GM21423 (cell line): ENCODE results near the gene IFT52.
"Not testable (repeated sequence)": the region's sequence is repeated elsewhere in the genome, so short reads cannot be mapped to it uniquely, and the experiment has no call there.

ENCODE experiments used
- ATAC-seq: cut with Tn5 transposase; IDR thresholded peaks from one replicate; pipeline ENCODE4 v1.9.1; 2021; ENCODE audit warnings: mild to moderate bottlenecking, moderate library complexity; ENCODE audit not compliant: unreplicated experiment

The IFT52 gene

DNA sequence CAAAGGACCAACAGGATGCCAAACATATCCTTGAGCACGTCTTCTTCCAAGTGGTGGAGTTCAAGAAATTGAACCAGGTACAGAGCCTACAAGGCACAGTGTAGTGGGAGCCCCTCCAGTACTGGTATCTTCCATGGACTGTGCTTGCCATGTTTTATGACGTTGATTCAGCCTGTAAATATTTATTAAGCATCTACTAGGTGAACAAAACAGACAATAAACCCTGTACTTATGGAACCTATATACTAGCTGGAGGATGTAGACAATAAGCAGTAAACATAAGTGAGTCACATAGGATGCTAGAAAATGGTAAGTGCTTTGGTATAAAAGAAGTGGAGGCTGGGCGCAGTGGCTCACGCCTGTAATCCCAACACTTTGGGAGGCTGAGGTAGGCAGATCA, 51.8 kb downstream of the IFT52 start:
- ATAC-seq = no peak

DNA sequence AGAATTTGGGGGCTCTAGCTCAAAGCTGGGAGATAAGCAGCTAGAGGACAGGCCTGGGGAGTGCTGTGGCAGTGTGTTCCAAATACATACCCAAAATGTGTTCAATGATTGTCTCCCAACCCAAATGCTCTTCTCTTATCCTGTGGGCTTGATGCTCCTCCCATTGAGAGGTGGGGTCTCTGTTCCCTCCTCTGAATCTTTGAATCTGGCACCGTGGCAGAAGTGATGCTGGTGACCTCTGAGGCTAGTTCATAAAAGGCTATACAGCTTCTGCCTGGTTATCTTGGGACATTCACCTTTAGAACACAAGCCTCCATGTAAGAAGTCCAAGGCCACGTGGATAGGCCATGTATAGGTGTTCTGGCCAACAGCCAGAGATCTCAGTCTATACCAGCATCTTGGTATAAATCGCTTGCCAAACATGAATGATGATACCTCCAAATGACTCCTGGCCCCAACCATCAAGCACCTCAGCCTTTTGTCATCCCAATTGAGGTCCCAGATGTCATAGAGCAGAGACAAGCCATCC, 60.3 kb downstream of the IFT52 start:
- no peak for ATAC-seq

DNA sequence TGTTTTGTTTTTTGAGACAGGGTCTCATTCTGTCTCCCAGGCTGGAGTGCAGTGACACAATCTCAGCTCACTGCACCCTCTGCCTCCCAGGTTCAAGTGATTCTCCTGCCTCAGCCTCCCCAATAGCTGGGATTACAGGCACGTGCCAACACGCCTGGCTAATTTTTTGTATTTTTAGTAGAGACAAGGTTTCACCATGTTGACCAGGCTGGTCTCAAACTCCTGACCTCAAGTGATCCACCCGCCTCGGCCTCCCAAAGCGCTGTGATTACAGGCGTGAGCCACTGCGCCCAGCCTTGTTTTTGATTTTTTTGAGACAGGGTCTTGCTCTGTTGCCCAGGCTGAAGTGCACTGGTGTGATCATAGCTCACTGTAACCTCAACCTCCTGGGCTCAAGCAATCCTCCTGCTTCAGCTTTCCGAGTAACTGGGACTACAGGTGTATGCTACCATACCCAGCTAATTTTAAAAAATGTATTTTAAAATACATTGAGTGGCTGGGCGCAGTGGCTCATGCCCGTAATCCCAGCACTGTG, 61.0 kb downstream of the IFT52 start:
- not testable (repeated sequence) for ATAC-seq

DNA sequence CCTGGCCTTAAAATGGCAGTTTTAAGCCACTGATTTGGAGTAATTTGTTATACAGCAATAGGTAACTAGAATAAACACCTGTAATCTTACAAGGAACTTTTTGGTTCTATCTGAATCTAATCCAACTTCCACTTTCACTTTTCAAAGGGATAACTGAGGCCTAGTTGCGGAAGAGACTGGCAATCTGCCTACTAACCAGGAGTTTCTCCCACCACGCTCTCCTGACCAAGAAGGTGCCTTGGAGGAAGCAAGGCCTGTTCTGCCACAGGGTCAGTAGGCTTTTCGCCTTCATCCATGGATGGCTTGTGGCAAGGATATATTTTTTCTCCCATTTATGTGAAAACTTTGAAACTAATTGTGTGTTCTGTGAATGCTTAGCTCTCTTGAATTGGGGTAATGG, 63.2 kb downstream of the IFT52 start:
- ATAC-seq = no peak

DNA sequence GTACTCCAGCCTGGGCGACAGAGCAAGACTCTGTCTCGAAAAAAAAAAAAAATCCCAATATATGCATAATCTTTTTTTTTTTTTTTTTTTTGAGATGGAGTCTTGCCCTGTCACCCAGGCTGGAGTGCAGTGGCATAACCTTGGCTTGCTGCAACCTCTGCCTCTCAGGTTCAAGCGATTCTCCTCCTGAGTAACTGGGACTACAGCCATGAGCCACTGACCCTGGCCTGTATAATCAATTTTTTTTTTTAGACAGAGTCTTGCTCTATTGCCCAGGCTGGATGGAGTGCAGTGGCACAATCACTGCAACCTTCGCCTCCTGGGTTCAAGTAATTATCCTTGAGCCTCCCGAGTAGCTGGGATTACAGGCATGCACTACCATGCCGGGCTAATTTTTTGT, 64.4 kb downstream of the IFT52 start:
- ATAC-seq = not testable (repeated sequence)

DNA sequence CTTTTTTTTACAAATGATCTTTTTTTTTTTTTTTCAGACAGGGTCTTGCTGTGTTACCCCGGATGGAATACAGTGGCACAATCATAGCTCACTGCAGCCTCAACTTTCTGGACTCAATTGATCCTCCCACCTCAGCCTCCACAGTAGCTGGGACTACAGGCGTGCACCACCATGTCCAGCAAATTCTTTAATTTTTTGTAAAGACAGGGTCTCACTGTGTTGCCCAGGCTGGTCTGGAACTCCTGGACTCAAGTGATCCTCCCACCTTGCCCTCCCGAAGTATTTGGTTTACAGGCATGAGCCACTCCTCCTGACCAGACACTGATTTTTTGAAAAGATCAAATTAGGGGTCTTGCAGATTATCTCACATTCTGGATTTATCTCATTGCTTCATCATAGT, 65.2 kb downstream of the IFT52 start:
- ATAC-seq = no peak

DNA sequence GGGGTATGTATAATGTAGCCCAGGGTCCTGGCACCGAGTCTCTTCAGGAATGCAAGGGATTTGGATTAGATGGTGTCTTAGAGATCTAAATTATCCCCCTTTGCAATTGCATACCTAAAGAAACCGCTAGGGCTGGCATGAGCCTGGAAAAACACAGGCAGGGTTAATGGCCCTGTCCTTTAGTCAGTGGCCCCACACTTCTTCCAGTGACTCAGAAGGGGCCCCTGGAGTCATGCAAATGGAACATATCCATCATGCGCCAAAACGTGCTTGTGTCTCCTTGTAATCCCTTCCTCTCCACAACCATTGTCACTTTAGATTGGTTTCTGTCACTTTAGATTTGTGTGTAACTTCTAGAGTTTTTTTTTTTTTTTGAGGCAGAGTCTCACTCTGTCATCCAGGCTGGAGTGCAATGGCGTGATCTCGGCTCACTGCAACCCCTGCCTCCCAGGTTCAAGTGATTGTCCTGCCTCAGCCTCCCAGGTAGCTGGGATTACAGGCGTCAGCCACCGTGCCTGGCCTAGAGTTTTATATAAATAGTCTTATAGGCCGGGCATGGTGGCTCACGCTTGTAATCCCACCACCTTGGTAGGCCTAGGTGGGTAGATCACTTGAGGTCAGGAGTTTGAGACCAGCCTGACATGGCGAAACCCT, 67.5 kb downstream of the IFT52 start:
- ATAC-seq = no peak

DNA sequence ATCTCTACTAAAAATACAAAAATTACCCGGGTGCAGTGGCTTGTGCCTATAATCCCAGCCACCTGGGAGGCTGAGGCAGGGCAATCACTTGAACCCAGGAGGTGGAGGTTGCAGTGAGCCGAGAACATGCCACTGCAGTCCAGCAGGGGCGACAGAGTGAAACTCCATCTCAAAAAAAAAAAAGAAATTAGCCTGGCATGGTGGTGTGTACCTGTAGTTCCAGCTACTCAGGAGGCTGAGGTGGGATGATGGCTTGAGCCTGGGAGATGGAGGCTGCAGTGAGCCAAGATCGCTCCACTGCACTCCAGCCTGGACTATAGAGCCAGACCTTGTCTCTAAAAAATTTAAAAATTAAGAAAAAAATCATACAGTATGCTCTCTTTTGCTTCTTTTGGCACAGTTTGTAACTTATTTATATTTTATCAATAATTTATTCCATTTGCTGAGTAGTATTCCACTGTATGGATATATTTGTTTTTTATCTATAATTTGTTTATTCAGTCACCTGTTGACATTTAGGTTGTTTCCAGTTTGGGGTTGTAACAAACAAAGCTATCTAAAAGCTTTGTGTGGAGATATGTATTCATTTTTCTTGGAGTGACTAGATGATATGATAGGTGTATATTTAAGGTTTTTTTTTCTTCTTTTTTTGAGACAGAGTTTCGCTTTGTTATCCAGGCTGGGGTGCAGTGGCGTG, 68.1 kb downstream of the IFT52 start:
- ATAC-seq = no peak

DNA sequence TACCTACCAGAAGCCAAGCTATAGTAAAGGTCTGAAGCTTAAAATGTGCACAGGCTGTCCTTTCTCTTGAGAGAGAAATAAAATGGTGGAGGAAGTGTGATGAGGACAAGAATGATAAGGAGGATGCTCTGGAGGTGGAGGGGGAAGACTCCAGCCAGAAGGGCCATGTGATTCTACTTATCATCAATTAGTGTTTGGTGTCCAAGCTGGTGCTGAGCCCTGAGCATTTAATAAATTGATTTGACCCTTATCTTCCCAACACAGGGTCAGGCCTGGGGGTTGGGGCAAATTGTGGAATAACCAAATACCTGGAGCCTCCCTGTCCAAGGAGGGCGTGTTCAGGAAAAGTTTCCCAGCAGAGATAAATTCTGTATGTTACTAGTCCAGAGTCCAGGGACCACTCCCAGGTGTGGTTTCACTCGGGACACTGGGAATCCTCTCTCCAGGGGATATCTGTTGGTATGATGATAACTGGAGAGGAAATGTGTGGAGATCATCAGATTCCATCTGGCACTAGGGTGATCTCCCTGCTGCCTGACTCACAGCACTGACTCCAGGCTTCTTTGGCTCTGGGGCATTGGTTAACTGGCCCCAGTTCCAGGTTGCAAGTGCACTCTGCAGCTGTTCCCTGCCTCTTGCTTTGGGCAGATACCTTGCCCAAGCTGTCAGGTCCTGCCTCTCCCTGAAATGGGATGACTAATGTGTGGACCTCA, 72.4 kb downstream of the IFT52 start:
- no peak for ATAC-seq

DNA sequence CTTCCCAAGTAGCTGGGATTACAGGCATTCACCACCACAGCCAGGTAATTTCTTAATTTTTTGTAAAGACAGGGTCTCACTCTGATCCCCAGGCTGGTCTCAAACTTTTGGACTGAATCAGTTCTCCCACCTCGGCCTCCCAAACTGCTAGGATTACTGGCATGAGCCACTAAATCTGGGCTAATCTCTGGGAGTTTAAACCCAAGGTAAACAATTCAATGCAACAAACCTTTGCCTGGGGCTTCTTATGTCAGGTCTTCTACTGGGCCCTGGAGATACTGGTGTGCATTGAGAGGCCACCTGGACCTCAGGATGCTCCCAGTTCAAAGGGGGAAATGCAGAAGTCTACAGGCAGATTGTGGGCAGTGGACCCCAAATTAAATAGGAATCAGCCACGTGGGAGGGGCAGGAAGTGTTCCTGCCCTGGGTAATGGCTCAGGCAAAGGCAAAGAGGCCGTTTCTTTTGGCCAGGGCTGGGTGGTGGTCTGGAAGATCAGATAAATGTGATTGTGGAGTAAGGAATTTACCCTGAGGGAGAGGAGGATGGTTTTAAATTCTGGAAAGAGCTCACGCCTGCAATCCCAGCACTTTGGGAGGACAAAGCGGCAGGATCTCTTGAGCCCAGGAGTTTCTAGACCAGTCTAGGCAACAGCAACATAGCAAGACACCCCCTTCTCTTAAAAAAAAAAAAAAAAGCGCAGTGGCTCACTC, 74.9 kb downstream of the IFT52 start:
- no peak for ATAC-seq

DNA sequence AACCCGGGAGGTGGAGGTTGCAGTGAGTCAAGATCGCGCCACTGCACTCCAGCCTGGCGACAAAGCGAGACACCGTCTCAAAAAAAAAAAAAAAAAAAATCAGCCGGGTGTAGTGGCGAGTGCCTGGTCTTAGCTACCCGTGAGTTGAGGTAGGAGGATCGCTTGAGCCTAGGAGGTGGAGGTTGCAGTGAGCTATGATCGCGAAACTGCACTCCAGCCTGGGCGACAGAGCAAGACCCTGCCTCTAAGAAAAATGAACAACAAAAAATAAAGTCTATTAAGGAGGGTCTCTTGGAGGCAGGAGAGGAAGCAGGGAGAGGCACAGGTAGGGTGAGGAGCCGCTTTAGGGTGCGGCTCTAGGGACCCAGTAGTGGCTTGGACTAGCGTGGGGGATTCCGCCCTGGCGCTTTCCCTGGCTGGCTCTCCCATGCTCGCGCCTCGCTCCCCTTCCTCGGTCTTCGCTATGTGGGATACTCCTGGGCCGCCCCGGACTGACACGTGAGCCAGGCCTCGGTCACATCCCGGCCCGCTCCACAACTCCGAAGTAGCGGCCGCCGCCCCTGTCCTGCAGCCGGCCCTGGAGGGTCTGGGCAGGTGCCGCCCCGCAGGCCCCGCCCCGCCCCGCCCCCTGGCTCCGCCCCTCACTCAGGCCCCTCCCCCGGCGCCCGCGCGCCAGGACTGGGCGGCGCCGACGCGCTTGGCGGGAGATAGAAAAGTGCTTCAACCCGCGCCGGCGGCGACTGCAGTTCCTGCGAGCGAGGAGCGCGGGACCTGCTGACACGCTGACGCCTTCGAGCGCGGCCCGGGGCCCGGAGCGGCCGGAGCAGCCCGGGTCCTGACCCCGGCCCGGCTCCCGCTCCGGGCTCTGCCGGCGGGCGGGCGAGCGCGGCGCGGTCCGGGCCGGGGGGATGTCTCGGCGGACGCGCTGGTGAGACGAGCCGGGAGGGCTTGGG, 75.9 kb downstream of the IFT52 start, which contains the start of gene MYBL2:
Gene MYBL2, plus strand, starts transcription at position 739 of the 953 bp plus-strand sequence. Its CDS starts 170 bp downstream, at position 909.
- ATAC-seq = peak; percentile 70

DNA sequence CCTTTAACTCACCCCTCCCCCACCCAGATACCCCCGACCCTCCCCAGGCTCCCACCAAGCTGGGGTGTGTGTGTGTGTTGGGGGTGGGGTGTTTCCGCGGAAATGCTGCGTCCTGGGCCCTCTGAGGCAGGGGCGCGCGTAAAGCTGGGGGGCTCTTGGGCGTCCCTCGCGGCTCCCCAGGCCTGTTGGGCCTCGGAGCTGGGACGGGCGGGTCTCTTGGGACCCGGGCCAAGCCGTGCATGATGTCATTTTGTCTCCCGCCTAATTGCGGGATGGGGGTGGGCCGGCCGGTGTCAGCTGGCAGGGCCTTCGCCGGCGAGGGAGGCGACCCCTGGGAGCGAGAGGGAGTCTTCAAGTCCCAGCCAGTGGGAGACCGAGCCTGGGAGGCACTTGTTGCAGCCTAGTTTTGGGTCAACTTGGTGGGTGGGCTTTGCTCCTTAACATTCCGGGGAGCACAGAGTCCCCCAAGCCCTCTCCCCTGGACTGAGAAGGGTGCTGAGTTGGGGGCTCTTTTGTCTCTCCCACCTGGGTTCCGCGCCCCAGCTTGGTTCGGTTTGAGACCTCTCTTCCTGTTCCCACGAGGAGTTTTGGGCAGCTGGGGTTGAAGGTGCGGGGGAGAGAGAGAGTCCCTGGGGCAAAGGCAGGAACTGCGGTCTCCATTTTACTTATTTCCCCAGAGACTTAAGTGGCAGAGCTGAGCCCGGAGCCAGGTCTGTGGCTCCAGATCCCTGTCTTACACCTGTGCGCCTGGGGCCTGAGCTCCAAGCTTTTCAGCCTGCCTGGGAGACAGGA, 76.8 kb downstream of the IFT52 start:
- ATAC-seq = peak; percentile 33

DNA sequence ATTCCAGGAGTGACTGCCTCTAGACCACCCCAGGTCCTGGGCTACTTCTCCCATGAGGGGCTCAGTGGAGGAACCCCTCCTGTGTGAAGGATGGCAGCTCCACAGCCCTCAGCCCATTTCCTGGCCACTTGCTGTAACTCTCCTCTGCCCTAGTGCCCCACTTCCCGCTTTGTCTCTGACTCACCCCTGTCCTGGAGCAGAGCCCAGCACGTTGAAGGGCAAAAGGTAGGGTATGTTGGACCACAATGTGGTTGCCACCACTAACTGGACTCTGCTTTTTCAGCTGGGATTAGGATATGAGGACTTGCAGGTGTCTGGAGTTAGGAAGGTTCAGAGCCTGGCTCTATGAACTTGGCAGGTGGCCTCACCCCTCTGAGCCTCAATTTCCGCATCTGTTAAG, 78.6 kb downstream of the IFT52 start:
- no peak for ATAC-seq

DNA sequence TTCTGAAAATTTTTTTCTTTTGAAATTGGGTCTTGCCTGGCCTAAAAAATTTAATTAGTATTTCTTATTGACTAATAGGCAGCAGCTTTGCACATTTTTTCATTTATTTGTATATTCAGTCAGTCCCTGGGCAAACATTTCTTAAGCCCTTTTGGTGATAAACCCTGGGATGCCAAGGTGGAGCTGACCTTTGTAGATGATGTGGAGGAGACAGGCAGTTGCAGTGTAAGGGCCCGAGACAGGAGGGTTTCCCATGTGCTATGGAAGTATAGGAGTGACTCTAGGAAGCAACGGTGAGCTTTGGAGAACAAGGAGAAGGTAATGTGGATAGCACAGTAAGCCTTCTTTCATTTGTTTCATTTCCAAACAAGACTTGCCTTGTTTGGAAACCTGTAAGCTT, 79.7 kb downstream of the IFT52 start:
- no peak for ATAC-seq

DNA sequence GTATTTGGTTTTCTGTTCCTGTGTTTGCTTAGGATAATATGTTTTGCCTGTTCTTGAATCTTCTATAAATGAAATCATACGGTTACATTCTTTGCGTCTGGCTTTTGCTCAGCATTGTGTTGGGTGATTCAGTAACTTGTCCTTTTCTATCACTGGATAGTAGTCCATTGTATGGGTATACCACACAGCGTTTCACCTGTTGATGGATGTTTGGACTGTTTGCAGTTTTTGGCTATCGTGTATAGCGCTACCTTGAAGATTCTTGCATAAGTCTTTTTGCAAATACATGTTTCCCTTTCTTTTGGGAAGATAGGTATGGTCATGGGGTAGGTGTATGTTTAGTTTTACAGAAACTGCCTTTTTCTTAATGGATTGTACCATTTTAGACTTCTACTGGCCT, 85.6 kb downstream of the IFT52 start:
- ATAC-seq = no peak

DNA sequence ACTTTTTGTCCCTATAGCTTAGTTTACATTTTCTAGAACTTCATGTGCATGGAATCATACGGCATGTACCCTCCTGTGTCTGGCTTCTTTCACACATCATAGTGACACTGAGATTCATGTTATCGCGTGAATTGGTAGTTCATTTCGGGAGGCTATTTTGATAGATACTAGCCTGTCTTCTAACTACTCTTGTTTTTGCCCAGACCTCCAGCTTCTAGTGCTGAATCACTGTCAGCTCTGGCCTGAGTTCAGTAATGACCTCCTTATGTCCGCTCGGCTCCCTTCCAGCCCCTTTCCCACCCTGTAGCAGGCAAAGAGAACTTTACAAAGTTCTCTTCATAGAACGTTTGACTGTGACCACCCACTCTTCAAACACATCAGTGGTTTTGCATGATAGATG, 90.2 kb downstream of the IFT52 start:
- no peak for ATAC-seq

DNA sequence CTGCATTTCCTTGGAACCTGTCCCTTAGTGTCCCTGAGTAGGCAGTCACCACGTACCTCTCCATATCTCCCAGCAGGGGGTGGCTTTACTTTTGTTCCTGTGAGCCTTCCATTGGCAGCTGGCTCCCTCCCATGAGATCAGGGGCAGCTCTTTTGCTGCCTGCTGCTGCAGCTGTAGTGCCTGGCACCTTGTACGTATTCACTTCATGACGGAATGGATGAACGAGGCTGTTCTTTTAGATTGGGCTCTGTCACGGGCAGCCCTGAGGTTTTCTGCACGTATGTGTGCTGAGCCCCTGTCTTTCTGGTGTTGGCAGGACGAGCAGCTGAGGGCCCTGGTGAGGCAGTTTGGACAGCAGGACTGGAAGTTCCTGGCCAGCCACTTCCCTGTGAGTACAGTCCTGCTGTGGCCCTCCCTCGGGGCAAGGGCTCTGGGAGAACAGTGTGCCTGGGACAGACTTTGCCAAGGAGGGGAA, 90.8 kb downstream of the IFT52 start:
- peak; percentile 12 for ATAC-seq

DNA sequence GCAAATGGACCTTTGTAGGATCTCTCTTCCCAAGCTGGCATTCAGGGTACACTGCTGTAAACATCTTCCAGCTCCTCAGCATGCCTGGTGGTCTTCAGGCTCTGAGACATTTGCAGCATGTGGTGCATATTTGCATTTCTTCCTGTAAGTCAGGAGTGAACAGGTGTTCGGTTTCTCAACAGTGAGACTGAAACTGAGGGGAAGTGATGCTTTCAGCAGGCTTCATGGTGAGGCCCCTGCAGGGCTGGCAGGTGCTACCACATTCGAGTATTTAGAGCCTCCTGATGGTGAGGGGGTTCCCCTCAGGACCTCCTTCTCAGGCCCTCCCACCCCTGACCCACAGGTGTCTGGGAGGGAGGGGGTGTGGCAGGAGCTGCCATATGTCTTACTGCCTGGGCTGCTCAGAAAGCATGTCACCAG, 91.3 kb downstream of the IFT52 start:
- ATAC-seq = peak; percentile 94

DNA sequence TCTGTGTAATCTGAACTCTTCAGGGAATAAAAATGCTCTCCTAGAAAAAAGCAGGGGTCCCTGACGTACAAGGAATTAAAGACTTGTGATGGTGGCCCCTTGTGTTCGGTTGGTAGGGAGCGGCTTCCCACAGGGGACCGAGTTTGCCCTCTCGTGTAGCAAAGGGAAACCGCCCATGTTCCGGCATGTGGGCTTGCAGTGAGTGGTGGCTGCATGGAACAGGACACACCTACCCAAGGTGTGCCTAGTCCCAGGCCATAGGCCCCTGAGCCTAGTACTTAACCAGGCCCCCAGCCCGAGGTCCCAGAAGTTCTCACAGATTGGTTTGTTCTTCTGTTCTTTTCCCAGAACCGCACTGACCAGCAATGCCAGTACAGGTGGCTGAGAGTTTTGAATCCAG, 91.7 kb downstream of the IFT52 start:
- ATAC-seq = peak; percentile 27
